Activated CD8-positive, alpha-beta T cell treated with anti-CD3 and anti-CD28 coated beads for 36 hours (primary cell): ENCODE results near the gene AKAP13. TPM values are rescaled to one million over a fixed set of nuclear protein-coding genes. Genes with fewer than 3 reads are reported as not detected.

Experiments used
- ATAC-seq: fragments of 200-7000 bp; cut with Tn5 transposase; one replicate; pipeline ENCODE4 v1.10.0; 2021; ENCODE audit warnings: mild to moderate bottlenecking, moderate library complexity
- CTCF ChIA-PET: fragments of 350-600 bp; sonication (Branson Sonifier 250); formaldehyde crosslinking; loops from one replicate; lab custom pipeline; 2021; ENCODE audit warnings: antibody characterized with exemption; lab: Charles Lee
- POLR2A ChIA-PET: fragments of 350-600 bp; sonication (Branson Sonifier 250); formaldehyde crosslinking; loops from one replicate; lab custom pipeline; 2021; ENCODE audit warnings: antibody characterized with exemption; lab: Charles Lee
- DNase-seq: peaks from one replicate; pipeline ENCODE4 v3.0.0-alpha.2; 2020
- H3K27ac Mint-ChIP-seq: one replicate; pipeline ENCODE4 v1.8.0; 2021; ENCODE audit warnings: mild to moderate bottlenecking, mixed read lengths
- H3K27me3 Mint-ChIP-seq: one replicate; pipeline ENCODE4 v1.8.0; 2021; ENCODE audit warnings: mixed read lengths
- H3K36me3 Mint-ChIP-seq: one replicate; pipeline ENCODE4 v1.8.0; 2021; ENCODE audit warnings: low read depth, mixed read lengths
- H3K4me1 Mint-ChIP-seq: one replicate; pipeline ENCODE4 v1.8.0; 2021; ENCODE audit warnings: low read depth, mixed read lengths
- H3K4me3 Mint-ChIP-seq: one replicate; pipeline ENCODE4 v1.8.0; 2021; ENCODE audit warnings: mild to moderate bottlenecking, moderate library complexity, mixed read lengths
- H3K9me3 Mint-ChIP-seq: one replicate; pipeline ENCODE4 v1.8.0; 2021; ENCODE audit warnings: mixed read lengths
- intact Hi-C: fragments of 100-400 bp; cut with micrococcal nuclease; formaldehyde crosslinking; loops from one replicate; pipeline ENCODE4 v1.10.0; 2022
- total RNA-seq, 2 experiments: library from RNA; stranded (reverse); gene quantifications; one replicate each; pipeline ENCODE4 v1.2.3, GENCODE V29; 2021
- TF ChIP-seq, protein P1 (sequence below): fragments of 200-600 bp; IDR thresholded peaks from one replicate; pipeline ENCODE4 v1.8.0; 2022; ENCODE audit warnings: antibody characterized with exemption, mild to moderate bottlenecking

Gene AKAP13
- total RNA-seq, 2 experiments from 2014 or later, result 79.1 to 79.5 TPM

DNA sequence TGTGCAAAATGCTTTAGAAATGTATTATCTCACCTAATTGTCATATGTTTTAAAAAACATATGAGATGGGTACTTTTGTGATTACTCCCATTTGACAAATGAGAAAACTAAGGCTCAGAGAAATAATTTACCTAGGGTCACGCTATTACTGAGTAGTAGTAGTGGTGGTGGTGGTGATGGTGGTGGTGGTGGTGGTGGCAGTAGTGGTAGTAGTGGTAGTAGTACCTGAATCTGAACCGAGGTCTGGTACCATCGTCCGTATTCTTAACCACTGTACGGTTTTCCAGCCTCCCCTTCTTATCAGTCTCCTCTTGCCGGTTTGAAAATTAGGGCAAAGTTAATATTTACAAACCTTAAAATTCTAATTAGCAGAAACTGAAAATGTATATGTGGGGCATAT, 311.9 kb downstream of the AKAP13 start:
- TF ChIP-seq, protein P1, sequence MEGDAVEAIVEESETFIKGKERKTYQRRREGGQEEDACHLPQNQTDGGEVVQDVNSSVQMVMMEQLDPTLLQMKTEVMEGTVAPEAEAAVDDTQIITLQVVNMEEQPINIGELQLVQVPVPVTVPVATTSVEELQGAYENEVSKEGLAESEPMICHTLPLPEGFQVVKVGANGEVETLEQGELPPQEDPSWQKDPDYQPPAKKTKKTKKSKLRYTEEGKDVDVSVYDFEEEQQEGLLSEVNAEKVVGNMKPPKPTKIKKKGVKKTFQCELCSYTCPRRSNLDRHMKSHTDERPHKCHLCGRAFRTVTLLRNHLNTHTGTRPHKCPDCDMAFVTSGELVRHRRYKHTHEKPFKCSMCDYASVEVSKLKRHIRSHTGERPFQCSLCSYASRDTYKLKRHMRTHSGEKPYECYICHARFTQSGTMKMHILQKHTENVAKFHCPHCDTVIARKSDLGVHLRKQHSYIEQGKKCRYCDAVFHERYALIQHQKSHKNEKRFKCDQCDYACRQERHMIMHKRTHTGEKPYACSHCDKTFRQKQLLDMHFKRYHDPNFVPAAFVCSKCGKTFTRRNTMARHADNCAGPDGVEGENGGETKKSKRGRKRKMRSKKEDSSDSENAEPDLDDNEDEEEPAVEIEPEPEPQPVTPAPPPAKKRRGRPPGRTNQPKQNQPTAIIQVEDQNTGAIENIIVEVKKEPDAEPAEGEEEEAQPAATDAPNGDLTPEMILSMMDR, result no peak
- peak overlapping the region; percentile 97 for H3K27ac Mint-ChIP-seq
- peaks cover 46% of the 10 kb centered on the region for H3K36me3 Mint-ChIP-seq
- H3K9me3 Mint-ChIP-seq, result no peaks in the 10 kb centered on the region
- H3K4me1 Mint-ChIP-seq, result peaks cover 74% of the 10 kb centered on the region
- intact Hi-C loops, result loop anchor here (5.0 kb wide), 1 partner anchor 150 kb away; no protein-coding TSS in a partner anchor
- DNase-seq (no peak), ATAC-seq (no peak)
- CTCF ChIA-PET, result interaction anchor here (0.8 to 4.5 kb wide), 9 partner anchors 8 to 396 kb away, joined by 3 to 31 read pairs (median 4); no protein-coding TSS in a partner anchor
- H3K27me3 Mint-ChIP-seq, result no peaks in the 10 kb centered on the region
- POLR2A ChIA-PET, result interaction anchor here (0.7 to 6.6 kb wide), 13 partner anchors 7 to 150 kb away, joined by 3 to 152 read pairs (median 5); no protein-coding TSS in a partner anchor
- H3K4me3 Mint-ChIP-seq, result peak overlapping the region; percentile 81

DNA sequence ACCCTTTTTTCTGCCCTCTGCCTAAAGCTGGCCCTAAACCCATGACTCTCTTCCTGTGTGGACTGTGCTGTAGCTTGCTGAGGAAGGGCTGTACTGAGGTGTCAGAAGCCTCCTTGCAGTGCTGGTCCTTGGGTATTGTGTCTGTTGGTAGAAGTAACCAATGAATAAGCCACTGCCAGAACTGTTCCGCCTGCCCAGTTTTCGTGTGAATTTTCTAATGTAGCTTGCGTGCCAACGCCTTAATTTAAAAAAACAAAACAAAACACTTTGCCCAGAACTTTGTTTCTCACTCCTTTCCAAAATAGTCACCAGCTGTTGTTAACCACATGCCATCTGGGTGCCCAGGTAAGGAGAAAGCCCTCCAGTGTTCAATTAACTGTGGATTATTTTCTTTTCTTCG, 312.5 kb downstream of the AKAP13 start:
- Mint-ChIP-seq H3K4me3 (peak overlapping the region; percentile 81), H3K36me3 (peaks cover 47% of the 10 kb centered on the region), H3K9me3 (no peaks in the 10 kb centered on the region), H3K27me3 (no peaks in the 10 kb centered on the region), H3K4me1 (peaks cover 73% of the 10 kb centered on the region), H3K27ac (peak overlapping the region; percentile 97)
- TF ChIP-seq, protein P1, result no peak
- ATAC-seq (peak; percentile 36), DNase-seq (peak; percentile 55)
- intact Hi-C loops, result loop anchor here (5.0 kb wide), 1 partner anchor 151 kb away; no protein-coding TSS in a partner anchor
- POLR2A ChIA-PET, result interaction anchor here (1.6 to 6.6 kb wide), 2 partner anchors 12 to 46 kb away, joined by 3 to 152 read pairs; no protein-coding TSS in a partner anchor
- CTCF ChIA-PET, result interaction anchor here (0.9 to 4.5 kb wide), 3 partner anchors 11 to 397 kb away, joined by 3 to 31 read pairs (median 4); no protein-coding TSS in a partner anchor

DNA sequence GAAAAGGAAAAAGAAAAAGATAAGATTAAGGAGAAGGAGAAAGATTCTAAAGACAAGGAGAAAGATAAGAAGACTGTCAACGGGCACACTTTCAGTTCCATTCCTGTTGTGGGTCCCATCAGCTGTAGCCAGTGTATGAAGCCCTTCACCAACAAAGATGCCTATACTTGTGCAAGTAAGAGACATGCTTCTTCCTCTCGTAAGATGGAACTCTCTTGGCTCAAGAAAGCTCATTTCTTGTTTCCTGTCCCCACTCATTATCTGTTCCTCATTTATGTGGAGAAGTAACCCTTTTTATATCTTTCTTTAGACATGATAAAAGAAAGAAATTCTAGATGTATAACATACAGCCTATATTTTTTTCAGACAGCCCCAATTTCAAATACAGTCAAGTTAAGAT, 312.9 kb downstream of the AKAP13 start:
- peaks cover 47% of the 10 kb centered on the region for H3K36me3 Mint-ChIP-seq
- no peaks in the 10 kb centered on the region for H3K27me3 Mint-ChIP-seq
- CTCF ChIA-PET, result interaction anchor here (0.9 to 4.5 kb wide), 2 partner anchors 10 to 37 kb away, joined by 4 to 31 read pairs; no protein-coding TSS in a partner anchor
- H3K4me3 Mint-ChIP-seq, result peak overlapping the region; percentile 81
- intact Hi-C loops, result loop anchor here (5.0 kb wide), 1 partner anchor 151 kb away; no protein-coding TSS in a partner anchor
- peaks cover 72% of the 10 kb centered on the region for H3K4me1 Mint-ChIP-seq
- peak overlapping the region; percentile 97 for H3K27ac Mint-ChIP-seq
- ATAC-seq (no peak), DNase-seq (no peak)
- H3K9me3 Mint-ChIP-seq, result no peaks in the 10 kb centered on the region
- POLR2A ChIA-PET, result interaction anchor here (1.6 to 6.6 kb wide), 2 partner anchors 12 to 47 kb away, joined by 3 to 152 read pairs; no protein-coding TSS in a partner anchor
- TF ChIP-seq, protein P1, result no peak

DNA sequence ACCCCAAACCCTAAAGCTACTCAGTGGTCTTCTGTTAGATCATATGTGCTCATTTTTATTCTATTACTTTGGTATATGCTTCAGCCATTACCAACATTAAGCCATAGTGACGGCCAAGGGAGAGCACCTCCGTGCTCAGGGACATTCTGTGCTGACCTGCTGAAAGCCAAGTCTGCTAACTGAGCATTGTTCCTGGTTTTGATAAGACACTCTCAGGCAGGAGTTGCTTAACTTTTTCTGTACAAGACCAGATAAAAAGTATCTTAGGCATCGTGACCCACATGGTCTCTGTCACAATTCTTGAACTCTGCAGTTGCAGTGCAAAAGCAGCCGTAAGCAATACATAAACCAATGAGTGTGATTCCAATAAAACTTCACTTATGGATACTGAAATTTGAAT, 313.7 kb downstream of the AKAP13 start:
- Mint-ChIP-seq H3K9me3 (no peaks in the 10 kb centered on the region), H3K27me3 (no peaks in the 10 kb centered on the region), H3K27ac (peak overlapping the region; percentile 97), H3K36me3 (peaks cover 47% of the 10 kb centered on the region), H3K4me3 (no peak overlapping the region), H3K4me1 (peaks cover 64% of the 10 kb centered on the region)
- CTCF ChIA-PET, result no interaction called here
- intact Hi-C loops, result loop anchor here (5.0 kb wide), 1 partner anchor 152 kb away; no protein-coding TSS in a partner anchor
- DNase-seq (no peak), ATAC-seq (no peak)
- POLR2A ChIA-PET, result interaction anchor here (0.8 to 6.6 kb wide), 2 partner anchors 11 to 230 kb away, joined by 4 to 152 read pairs; no protein-coding TSS in a partner anchor
- TF ChIP-seq, protein P1, result no peak

DNA sequence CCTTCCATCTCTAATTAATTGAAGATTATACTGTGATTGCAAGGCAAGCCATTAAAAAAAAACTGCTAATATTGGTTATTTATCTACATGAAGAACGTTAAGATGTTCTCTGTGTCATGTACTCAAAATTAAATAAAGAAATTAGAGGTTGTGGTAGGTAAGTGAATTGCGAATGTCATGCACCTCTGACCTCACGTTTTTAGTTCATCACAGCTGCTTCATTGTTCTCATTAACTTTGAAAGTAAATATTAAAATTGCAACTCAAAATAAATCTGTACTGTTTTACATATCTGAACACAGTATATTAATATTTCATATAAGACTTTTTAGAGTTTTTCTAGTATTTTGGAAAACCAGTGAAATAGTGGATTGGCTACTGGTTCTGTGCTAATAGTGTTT, 320.4 kb downstream of the AKAP13 start:
- DNase-seq (no peak), ATAC-seq (no peak)
- H3K4me1 Mint-ChIP-seq, result peaks cover 63% of the 10 kb centered on the region
- no peaks in the 10 kb centered on the region for H3K9me3 Mint-ChIP-seq
- no peaks in the 10 kb centered on the region for H3K27me3 Mint-ChIP-seq
- no peak overlapping the region for H3K4me3 Mint-ChIP-seq
- intact Hi-C loops, result loop anchor here (10.0 kb wide), 1 partner anchor 216 kb away; no protein-coding TSS in a partner anchor
- TF ChIP-seq, protein P1, result no peak
- ChIA-PET POLR2A (interaction anchor here (0.6 to 1.9 kb wide), 2 partner anchors 10 to 600 kb away, joined by 3 to 13 read pairs; no protein-coding TSS in a partner anchor), CTCF (interaction anchor here (2.4 kb wide), 1 partner anchor 9 kb away, joined by 9 read pairs; no protein-coding TSS in a partner anchor)
- peaks cover 31% of the 10 kb centered on the region for H3K36me3 Mint-ChIP-seq
- H3K27ac Mint-ChIP-seq, result peak overlapping the region; percentile 95
